Measurements from ENCODE around the gene CADM1. TPM values are rescaled to one million over a fixed set of nuclear protein-coding genes. Genes with fewer than 3 reads are reported as not detected.
A peak's percentile ranks its signal among the peaks of the same experiment; 100 is the strongest.

CADM1 gene
- total and polyA plus RNA-seq, 2 donors (not counting 1 experiment from before 2014, with no cell fraction given): 15.4 to 86.0 TPM

GRCh38 chr11:115439385-115439784 lies 64.8 kb downstream of the CADM1 start:
- H3K27me3 ChIP-seq (ENCODE audit: control insufficient read depth, insufficient read depth, low read length): no peaks in the 10 kb centered on the region
- no peak overlapping the region for H3K4me3 ChIP-seq (replicated peaks in 1 of 4; ENCODE audit: control extremely low read depth in 1 of 4, insufficient read depth in 1 of 4, low read depth in 3 of 4, low read length in 4 of 4)
- no peaks in the 10 kb centered on the region for H3K79me2 ChIP-seq (ENCODE audit: control insufficient read depth, insufficient read depth, low read length)
- no peak for TF ChIP-seq EZH2 (IDR thresholded peaks at IDR 0.05; ENCODE audit: low read length, missing control alignments)
- TF ChIP-seq CTCF (conservative IDR thresholded peaks at IDR 0.05 in 1 of 2, IDR thresholded peaks at IDR 0.05 in 1 of 2; ENCODE audit: low read depth in 1 of 2, low read length in 2 of 2): no peak
- no peak overlapping the region for H3K27ac ChIP-seq (ENCODE audit: insufficient read depth, low read length)
- H3K36me3 ChIP-seq (ENCODE audit: control insufficient read depth, insufficient read depth, low read length): no peaks in the 10 kb centered on the region
- no peaks in the 10 kb centered on the region for H4K20me1 ChIP-seq (ENCODE audit: control insufficient read depth, extremely low read depth, insufficient read depth, low read length)
- H3K4me2 ChIP-seq (ENCODE audit: extremely low read depth, insufficient read depth, low read length): no peak overlapping the region
- no peaks in the 10 kb centered on the region for H3K9me3 ChIP-seq (ENCODE audit: control insufficient read depth, insufficient read depth, low read depth, low read length)
- DNase-seq (ENCODE audit: low read depth in 2 of 2): peak; percentile 44 to 89
- H2AFZ ChIP-seq (ENCODE audit: low read length): no peak overlapping the region
- H3K4me1 ChIP-seq (ENCODE audit: control insufficient read depth, extremely low read depth, insufficient read depth, low read length): no peaks in the 10 kb centered on the region
- no peak overlapping the region for H3K9ac ChIP-seq (ENCODE audit: insufficient read depth, low read length)

GRCh38 chr11:115437902-115438575 lies 66.2 kb downstream of the CADM1 start:
- Histone ChIP-seq H3K4me3 (replicated peaks in 1 of 4; ENCODE audit: control extremely low read depth in 1 of 4, insufficient read depth in 1 of 4, low read depth in 3 of 4, low read length in 4 of 4) (no peak overlapping the region), H3K27ac (ENCODE audit: insufficient read depth, low read length) (no peak overlapping the region), H3K4me1 (ENCODE audit: control insufficient read depth, extremely low read depth, insufficient read depth, low read length) (no peaks in the 10 kb centered on the region), H3K79me2 (ENCODE audit: control insufficient read depth, insufficient read depth, low read length) (no peaks in the 10 kb centered on the region), H2AFZ (ENCODE audit: low read length) (no peak overlapping the region), H3K4me2 (ENCODE audit: extremely low read depth, insufficient read depth, low read length) (no peak overlapping the region), H4K20me1 (ENCODE audit: control insufficient read depth, extremely low read depth, insufficient read depth, low read length) (no peaks in the 10 kb centered on the region), H3K36me3 (ENCODE audit: control insufficient read depth, insufficient read depth, low read length) (no peaks in the 10 kb centered on the region), H3K27me3 (ENCODE audit: control insufficient read depth, insufficient read depth, low read length) (no peaks in the 10 kb centered on the region), H3K9me3 (ENCODE audit: control insufficient read depth, insufficient read depth, low read depth, low read length) (no peaks in the 10 kb centered on the region), H3K9ac (ENCODE audit: insufficient read depth, low read length) (no peak overlapping the region)
- TF ChIP-seq EZH2 (IDR thresholded peaks at IDR 0.05; ENCODE audit: low read length, missing control alignments) (no peak), CTCF (conservative IDR thresholded peaks at IDR 0.05 in 1 of 2, IDR thresholded peaks at IDR 0.05 in 1 of 2; ENCODE audit: low read depth in 1 of 2, low read length in 2 of 2) (no peak)
- DNase-seq (ENCODE audit: low read depth in 2 of 2): no peak

GRCh38 chr11:115430345-115430744 lies 73.9 kb downstream of the CADM1 start:
- H3K9ac ChIP-seq (ENCODE audit: insufficient read depth, low read length): no peak overlapping the region
- no peak overlapping the region for H2AFZ ChIP-seq (ENCODE audit: low read length)
- H3K4me2 ChIP-seq (ENCODE audit: extremely low read depth, insufficient read depth, low read length): no peak overlapping the region
- TF ChIP-seq EZH2 (IDR thresholded peaks at IDR 0.05; ENCODE audit: low read length, missing control alignments) (no peak), CTCF (conservative IDR thresholded peaks at IDR 0.05 in 1 of 2, IDR thresholded peaks at IDR 0.05 in 1 of 2; ENCODE audit: low read depth in 1 of 2, low read length in 2 of 2) (no peak)
- no peaks in the 10 kb centered on the region for H3K27me3 ChIP-seq (ENCODE audit: control insufficient read depth, insufficient read depth, low read length)
- no peaks in the 10 kb centered on the region for H3K36me3 ChIP-seq (ENCODE audit: control insufficient read depth, insufficient read depth, low read length)
- no peaks in the 10 kb centered on the region for H4K20me1 ChIP-seq (ENCODE audit: control insufficient read depth, extremely low read depth, insufficient read depth, low read length)
- no peaks in the 10 kb centered on the region for H3K79me2 ChIP-seq (ENCODE audit: control insufficient read depth, insufficient read depth, low read length)
- H3K27ac ChIP-seq (ENCODE audit: insufficient read depth, low read length): no peak overlapping the region
- no peak for DNase-seq (ENCODE audit: low read depth in 2 of 2)
- H3K9me3 ChIP-seq (ENCODE audit: control insufficient read depth, insufficient read depth, low read depth, low read length): no peaks in the 10 kb centered on the region
- H3K4me3 ChIP-seq (replicated peaks in 1 of 4; ENCODE audit: control extremely low read depth in 1 of 4, insufficient read depth in 1 of 4, low read depth in 3 of 4, low read length in 4 of 4): no peak overlapping the region
- no peaks in the 10 kb centered on the region for H3K4me1 ChIP-seq (ENCODE audit: control insufficient read depth, extremely low read depth, insufficient read depth, low read length)
